H1 (cell line): ENCODE data around the gene PIM1. TPM values are rescaled to one million over a fixed set of nuclear protein-coding genes. Genes with fewer than 3 reads are reported as not detected.

Experiments used
- CTCF ChIA-PET: fragments of 300-600 bp; sonication (Branson Sonifier 250); formaldehyde crosslinking; loops from one replicate; lab custom pipeline; 2021; ENCODE audit not compliant: partially characterized antibody; lab: Charles Lee
- POLR2A ChIA-PET: fragments of 300-600 bp; sonication (Branson Sonifier 250); formaldehyde crosslinking; loops from one replicate; lab custom pipeline; 2021; ENCODE audit warnings: inconsistent platforms; ENCODE audit not compliant: partially characterized antibody; lab: Charles Lee
- DNase-seq, 2 experiments: peaks; one replicate each; pipeline versions ENCODE4 v3.0.0 to v3.0.0-alpha.2; 2010 to 2022; ENCODE audit warnings: low spot score in 2 of 2, low read depth in 1 of 2, mixed read lengths in 1 of 2
- FAIRE-seq: peaks from 2 replicates; lab custom pipeline; 2011; peaks lifted over from hg19 to GRCh38; lab: Jason Lieb, UNC
- H2AFZ ChIP-seq: 2 replicates; pipeline ENCODE4 v1.8.1; 2012; ENCODE audit warnings: low read length, inconsistent platforms
- H2AK5ac ChIP-seq: 2 replicates; pipeline ENCODE4 v1.6.1; 2013; ENCODE audit warnings: low read depth, low read length
- H2BK120ac ChIP-seq: replicated peaks from 2 replicates; pipeline ENCODE3; 2013; ENCODE audit warnings: low read depth, low read length, inconsistent platforms
- H2BK12ac ChIP-seq: 2 replicates; pipeline ENCODE4 v1.6.1; 2013; ENCODE audit warnings: low read depth, low read length
- H2BK15ac ChIP-seq: 2 replicates; pipeline ENCODE4 v1.6.1; 2013; ENCODE audit warnings: low read length
- H2BK20ac ChIP-seq: 2 replicates; pipeline ENCODE4 v1.6.1; 2013; ENCODE audit warnings: low read length
- H2BK5ac ChIP-seq: 2 replicates; pipeline ENCODE4 v1.6.1; 2013; ENCODE audit warnings: low read depth, low read length
- H3K14ac ChIP-seq: 2 replicates; pipeline ENCODE4 v1.6.1; 2013; ENCODE audit warnings: inconsistent platforms; ENCODE audit not compliant: insufficient read length
- H3K18ac ChIP-seq: 2 replicates; pipeline ENCODE4 v1.6.1; 2013; ENCODE audit warnings: low read length; ENCODE audit errors: extremely low read depth
- H3K23ac ChIP-seq: 2 replicates; pipeline ENCODE4 v1.6.1; 2013; ENCODE audit warnings: inconsistent platforms; ENCODE audit not compliant: insufficient read length
- H3K23me2 ChIP-seq: 2 replicates; pipeline ENCODE4 v1.6.1; 2013; ENCODE audit warnings: low read depth, low read length
- H3K27ac ChIP-seq: 2 replicates; pipeline ENCODE4 v1.6.1; 2011; ENCODE audit warnings: low read depth, low read length, inconsistent platforms
- H3K27me3 ChIP-seq, 4 experiments: replicated peaks in 1 of 4; 1 replicate in 1 of 4; 2 replicates in 3 of 4; pipeline versions ENCODE4 v1.6.1 to v1.8.1; 2011 to 2013; ENCODE audit warnings: low read length in 3 of 4, mild to moderate bottlenecking in 3 of 4, inconsistent platforms in 2 of 4, mixed read lengths in 2 of 4, moderate library complexity in 1 of 4; ENCODE audit not compliant: control insufficient read depth in 3 of 4, insufficient read depth in 3 of 4; ENCODE audit errors: extremely low read depth in 1 of 4
- H3K36me3 ChIP-seq, 4 experiments: 2 replicates each; pipeline versions ENCODE4 v1.6.1 to v1.8.1; 2011 to 2013; ENCODE audit warnings: mild to moderate bottlenecking in 4 of 4, low read length in 3 of 4, moderate library complexity in 2 of 4, control low read depth in 1 of 4, inconsistent platforms in 1 of 4; ENCODE audit not compliant: insufficient read depth in 4 of 4, control insufficient read depth in 2 of 4
- H3K4ac ChIP-seq: replicated peaks from 2 replicates; pipeline ENCODE3; 2013; ENCODE audit warnings: low read length, low read depth, mixed read lengths, inconsistent platforms; ENCODE audit not compliant: insufficient read length
- H3K4me1 ChIP-seq, 4 experiments: replicated peaks in 1 of 4; 1 replicate in 1 of 4; 2 replicates in 3 of 4; pipeline versions ENCODE4 v1.6.1 to v1.8.1; 2011 to 2013; ENCODE audit warnings: low read length in 3 of 4, inconsistent platforms in 2 of 4, mixed read lengths in 1 of 4; ENCODE audit not compliant: insufficient read depth in 4 of 4, control insufficient read depth in 3 of 4
- H3K4me2 ChIP-seq, 2 experiments: 2 replicates each; pipeline versions ENCODE4 v1.6.1 to v1.8.1; 2011 to 2013; ENCODE audit warnings: low read depth in 2 of 2, low read length in 2 of 2, control low read depth in 1 of 2, inconsistent platforms in 1 of 2, mild to moderate bottlenecking in 1 of 2; ENCODE audit not compliant: insufficient read depth in 1 of 2
- H3K4me3 ChIP-seq, 4 experiments: fragments of 200-600, 300-600 bp in 1 of 4; sonication (generic), shearing (Covaris generic), sonication (Bioruptor Twin) in 1 of 4; 2 replicates each; pipeline versions ENCODE4 v1.5.1 to v1.8.1; 2011 to 2016; ENCODE audit warnings: low read length in 4 of 4, low read depth in 3 of 4, control low read depth in 2 of 4, inconsistent platforms in 2 of 4, mild to moderate bottlenecking in 2 of 4, mixed read lengths in 1 of 4, moderate library complexity in 1 of 4; ENCODE audit not compliant: insufficient read depth in 2 of 4; ENCODE audit errors: extremely low read depth in 1 of 4
- H3K56ac ChIP-seq: replicated peaks from 2 replicates; pipeline ENCODE3; 2013; ENCODE audit warnings: low read depth, mild to moderate bottlenecking, mixed read lengths, low read length, inconsistent platforms; ENCODE audit not compliant: insufficient read length
- H3K79me1 ChIP-seq: 2 replicates; pipeline ENCODE4 v1.6.1; 2013; ENCODE audit warnings: low read depth, low read length, control low read depth
- H3K79me2 ChIP-seq, 2 experiments: 2 replicates each; pipeline versions ENCODE4 v1.6.1 to v1.8.1; 2012 to 2013; ENCODE audit warnings: low read length in 2 of 2, mild to moderate bottlenecking in 2 of 2, inconsistent platforms in 1 of 2; ENCODE audit not compliant: insufficient read depth in 2 of 2, control insufficient read depth in 1 of 2
- H3K9ac ChIP-seq, 4 experiments: replicated peaks in 1 of 4; 1 replicate in 1 of 4; 2 replicates in 3 of 4; pipeline versions ENCODE4 v1.6.1 to v1.8.1; 2011 to 2013; ENCODE audit warnings: low read depth in 3 of 4, low read length in 3 of 4, control low read depth in 2 of 4, mild to moderate bottlenecking in 2 of 4, moderate library complexity in 2 of 4, inconsistent platforms in 1 of 4; ENCODE audit errors: extremely low read depth in 1 of 4
- H3K9me3 ChIP-seq, 2 experiments: 2 replicates each; pipeline versions ENCODE4 v1.6.1 to v1.8.1; 2012 to 2013; ENCODE audit warnings: mild to moderate bottlenecking in 2 of 2, moderate library complexity in 2 of 2, control low read depth in 1 of 2, inconsistent platforms in 1 of 2, low read depth in 1 of 2, low read length in 1 of 2, mixed read lengths in 1 of 2; ENCODE audit not compliant: insufficient read depth in 2 of 2
- H4K20me1 ChIP-seq, 2 experiments: replicated peaks in 1 of 2; 2 replicates each; pipeline versions ENCODE3 to v1.8.1; 2011 to 2013; ENCODE audit warnings: inconsistent platforms in 2 of 2, low read length in 2 of 2, mild to moderate bottlenecking in 1 of 2; ENCODE audit not compliant: insufficient read depth in 2 of 2, control insufficient read depth in 1 of 2
- H4K5ac ChIP-seq: 2 replicates; pipeline ENCODE4 v1.6.1; 2013; ENCODE audit warnings: low read length, low read depth, mixed read lengths, inconsistent platforms; ENCODE audit not compliant: insufficient read length
- H4K8ac ChIP-seq: 2 replicates; pipeline ENCODE4 v1.8.0; 2013; ENCODE audit warnings: mild to moderate bottlenecking, moderate library complexity, low read length, inconsistent platforms; ENCODE audit not compliant: insufficient read depth; ENCODE audit errors: extremely low read depth
- H4K91ac ChIP-seq: replicated peaks from 2 replicates; pipeline ENCODE3; 2013; ENCODE audit warnings: low read length, mixed read lengths, inconsistent platforms; ENCODE audit not compliant: insufficient read length
- CHD2 ChIP-seq: IDR thresholded peaks from 2 replicates; pipeline ENCODE4 v1.6.1; 2012; ENCODE audit warnings: low read length, improper control_type of control experiment
- CREB1 ChIP-seq: IDR thresholded peaks from 2 replicates; pipeline ENCODE4 v1.6.1; 2012; ENCODE audit warnings: inconsistent platforms
- CTBP2 ChIP-seq: IDR thresholded peaks from 2 replicates; pipeline ENCODE4 v1.7.0; 2011; ENCODE audit warnings: borderline replicate concordance, mild to moderate bottlenecking, moderate library complexity, mixed read lengths, low read length; ENCODE audit not compliant: insufficient read depth, insufficient read length
- GTF2F1 ChIP-seq: IDR thresholded peaks from 2 replicates; pipeline ENCODE4 v1.6.1; 2012; ENCODE audit warnings: low read depth, low read length, improper control_type of control experiment, borderline replicate concordance
- JUND ChIP-seq: IDR thresholded peaks from 2 replicates; pipeline ENCODE4 v1.6.1; 2011; ENCODE audit warnings: mild to moderate bottlenecking, improper control_type of control experiment, low read length
- MAX ChIP-seq: IDR thresholded peaks from 2 replicates; pipeline ENCODE4 v1.6.1; 2012; ENCODE audit warnings: inconsistent platforms
- SP2 ChIP-seq: IDR thresholded peaks from 2 replicates; pipeline ENCODE4 v1.6.1; 2012; ENCODE audit warnings: mild to moderate bottlenecking, low read length, inconsistent platforms
- WGBS, 2 experiments: shearing (Covaris generic) in 1 of 2; methylation state at CpG; one replicate each; pipeline versions ENCODE4 v1.1.6 to v1.1.7; 2013 to 2015; ENCODE audit warnings: low lambda C conversion rate in 2 of 2, mixed read lengths in 2 of 2, inconsistent platforms in 1 of 2, low coverage in 1 of 2, missing lambda C conversion rate in 1 of 2; ENCODE audit not compliant: insufficient replicate concordance in 2 of 2, insufficient coverage in 1 of 2, insufficient read length in 1 of 2; ENCODE audit errors: extremely low coverage in 1 of 2, missing lambda C conversion rate in 1 of 2; 5-methylcytosine and 5-hydroxymethylcytosine counted together
- polyA plus RNA-seq, 7 experiments: library from polyadenylated mRNA; depleted of rRNA in 3 of 7; stranded (reverse) in 5 of 7; unstranded in 2 of 7; fragments of >200 nt in 5 of 7; fragments of 200-250 nt in 2 of 7; gene quantifications; 1 replicate in 5 of 7; 2 replicates in 1 of 7; 4 replicates in 1 of 7; pipeline versions ENCODE4 v1.2.1 to v1.2.3, GENCODE V29; 2011 to 2013; ENCODE audit warnings: missing spikeins in 2 of 7, mixed read lengths in 2 of 7
- total RNA-seq: library from RNA; stranded (reverse); fragmentation: NEBNext Ultra II Directional; extraction: Animal tissue kit (Norgen Biotek cat#: 25700); gene quantifications from 2 replicates; pipeline ENCODE4 v1.2.1, GENCODE V29; 2021

Gene PIM1
- total and polyA plus RNA-seq, 2 of the 8 experiments (the other 6 are each of a cell fraction or from before 2014, with no cell fraction given) = 25.5 to 94.9 TPM

- Histone ChIP-seq H3K4ac (no peak overlapping the region), H3K18ac (no peak overlapping the region), H3K27me3 (no peaks in the 10 kb centered on the region), H3K9ac (no peak overlapping the region), H3K9me3 (no peaks in the 10 kb centered on the region), H3K56ac (no peak overlapping the region), H2BK120ac (no peak overlapping the region), H3K23me2 (no peaks in the 10 kb centered on the region), H3K4me3 (no peak overlapping the region), H2BK15ac (no peak overlapping the region), H2BK5ac (no peak overlapping the region), H2BK20ac (no peak overlapping the region), H2AK5ac (no peak overlapping the region), H4K91ac (no peak overlapping the region), H2AFZ (no peak overlapping the region), H3K79me1 (no peaks in the 10 kb centered on the region), H2BK12ac (no peak overlapping the region), H3K4me1 (no peaks in the 10 kb centered on the region), H4K5ac (no peak overlapping the region), H3K36me3 (no peaks in the 10 kb centered on the region), H4K20me1 (no peaks in the 10 kb centered on the region), H4K8ac (no peak overlapping the region), H3K27ac (no peak overlapping the region), H3K23ac (no peak overlapping the region), H3K4me2 (no peak overlapping the region), H3K14ac (no peak overlapping the region), H3K79me2 (no peaks in the 10 kb centered on the region)
- ChIA-PET CTCF (interaction anchor here (0.6 to 1.7 kb wide), 13 partner anchors 10 to 1390 kb away, joined by 3 to 10 read pairs (median 3); no protein-coding TSS in a partner anchor), POLR2A (interaction anchor here (1.1 to 27.8 kb wide), 5 partner anchors 9 to 57 kb away, joined by 4 to 1024 read pairs (median 12); partner anchors contain the start of gene PIM1)
- TF ChIP-seq SP2 (no peak), GTF2F1 (no peak), CREB1 (no peak), JUND (no peak), CHD2 (no peak), CTBP2 (no peak), MAX (no peak)
- DNase-seq (no peak), FAIRE-seq (no peak)
- 93% methylated on average over 8 of the region's 8 CpGs; no CpG with 5 or more reads in 1 of the 2 experiments for WGBS, 2 experiments
These were observed 8.8 kb upstream of the PIM1 start for GRCh38 chr6:37160922-37161778.
